Measurements from ENCODE around the gene CLRN1.

CLRN1 gene

DNA sequence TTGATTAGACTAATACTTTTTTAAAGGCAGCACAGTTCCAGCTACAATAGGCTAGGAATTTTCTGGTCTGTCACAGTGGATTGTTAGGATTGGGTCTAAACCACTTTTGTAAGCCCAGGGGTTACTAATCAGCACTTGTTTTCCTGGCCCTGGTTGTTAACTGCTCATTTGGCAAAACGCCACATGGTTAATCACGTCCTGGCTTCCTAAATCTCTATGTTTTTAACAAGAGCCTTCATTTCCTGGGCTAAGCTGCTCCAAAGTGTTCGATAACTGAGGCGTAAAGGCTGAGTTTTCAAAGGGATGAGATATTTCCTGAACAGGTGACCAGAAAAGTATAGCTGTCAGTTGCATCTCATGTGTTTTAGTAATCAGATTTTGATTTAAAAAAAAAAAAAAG, 38.9 kb upstream of the CLRN1 start:
- TF ChIP-seq, protein P1, sequence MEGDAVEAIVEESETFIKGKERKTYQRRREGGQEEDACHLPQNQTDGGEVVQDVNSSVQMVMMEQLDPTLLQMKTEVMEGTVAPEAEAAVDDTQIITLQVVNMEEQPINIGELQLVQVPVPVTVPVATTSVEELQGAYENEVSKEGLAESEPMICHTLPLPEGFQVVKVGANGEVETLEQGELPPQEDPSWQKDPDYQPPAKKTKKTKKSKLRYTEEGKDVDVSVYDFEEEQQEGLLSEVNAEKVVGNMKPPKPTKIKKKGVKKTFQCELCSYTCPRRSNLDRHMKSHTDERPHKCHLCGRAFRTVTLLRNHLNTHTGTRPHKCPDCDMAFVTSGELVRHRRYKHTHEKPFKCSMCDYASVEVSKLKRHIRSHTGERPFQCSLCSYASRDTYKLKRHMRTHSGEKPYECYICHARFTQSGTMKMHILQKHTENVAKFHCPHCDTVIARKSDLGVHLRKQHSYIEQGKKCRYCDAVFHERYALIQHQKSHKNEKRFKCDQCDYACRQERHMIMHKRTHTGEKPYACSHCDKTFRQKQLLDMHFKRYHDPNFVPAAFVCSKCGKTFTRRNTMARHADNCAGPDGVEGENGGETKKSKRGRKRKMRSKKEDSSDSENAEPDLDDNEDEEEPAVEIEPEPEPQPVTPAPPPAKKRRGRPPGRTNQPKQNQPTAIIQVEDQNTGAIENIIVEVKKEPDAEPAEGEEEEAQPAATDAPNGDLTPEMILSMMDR (IDR thresholded peaks at IDR 0.05; ENCODE audit: extremely low read depth, insufficient read depth, missing control alignments), result no peak
- no peak for DNase-seq (ENCODE audit: low spot score)
- in situ Hi-C loops (cut with MboI; ENCODE audit: low pct_unique_long_range_greater_than_20kb, low sequenced_read_pairs, unreplicated experiment), result no loop called here

DNA sequence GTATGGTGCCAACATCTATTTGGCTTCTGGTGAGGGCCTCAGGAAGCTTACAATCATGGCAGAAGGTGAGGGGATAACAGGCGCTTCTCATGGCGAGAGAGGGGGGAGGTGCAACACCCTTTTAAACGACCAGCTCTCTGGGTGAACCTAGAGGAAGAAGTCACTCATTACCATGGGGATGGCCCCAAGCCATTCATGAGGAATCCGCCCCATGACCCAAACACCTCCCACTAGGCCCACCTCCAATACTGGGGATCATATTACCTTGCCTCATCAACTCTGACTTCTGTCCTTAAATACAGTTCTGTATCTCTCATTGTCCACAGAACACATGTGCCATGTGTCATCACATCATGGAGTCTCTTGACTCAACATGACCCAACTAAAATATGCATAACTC, 37.5 kb upstream of the CLRN1 start:
- TF ChIP-seq, protein P1 (IDR thresholded peaks at IDR 0.05; ENCODE audit: extremely low read depth, insufficient read depth, missing control alignments), result no peak
- DNase-seq (ENCODE audit: low spot score), result no peak
- in situ Hi-C loops (cut with MboI; ENCODE audit: low pct_unique_long_range_greater_than_20kb, low sequenced_read_pairs, unreplicated experiment), result no loop called here

DNA sequence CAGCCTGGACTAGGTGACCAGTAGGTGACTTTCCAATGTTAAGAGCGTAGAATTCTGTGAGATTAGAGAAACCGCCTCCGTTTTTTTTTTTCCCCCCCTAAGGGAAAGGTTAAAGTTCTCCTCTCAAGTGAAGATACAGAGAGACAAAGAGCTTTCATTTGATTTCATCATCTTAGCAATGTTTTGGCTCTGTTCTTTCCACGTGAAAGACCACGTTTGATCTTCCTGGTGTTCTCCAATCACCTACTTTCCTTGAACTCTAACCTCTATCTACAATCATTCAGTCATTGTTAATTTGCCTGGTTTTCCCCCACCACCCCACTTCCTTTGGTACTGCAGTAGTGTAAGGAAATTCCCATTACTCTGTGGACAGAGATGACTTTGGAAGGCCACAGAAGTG, 36.9 kb upstream of the CLRN1 start:
- in situ Hi-C loops (cut with MboI; ENCODE audit: low pct_unique_long_range_greater_than_20kb, low sequenced_read_pairs, unreplicated experiment), result no loop called here
- DNase-seq (ENCODE audit: low spot score), result no peak
- TF ChIP-seq, protein P1 (IDR thresholded peaks at IDR 0.05; ENCODE audit: extremely low read depth, insufficient read depth, missing control alignments), result no peak

DNA sequence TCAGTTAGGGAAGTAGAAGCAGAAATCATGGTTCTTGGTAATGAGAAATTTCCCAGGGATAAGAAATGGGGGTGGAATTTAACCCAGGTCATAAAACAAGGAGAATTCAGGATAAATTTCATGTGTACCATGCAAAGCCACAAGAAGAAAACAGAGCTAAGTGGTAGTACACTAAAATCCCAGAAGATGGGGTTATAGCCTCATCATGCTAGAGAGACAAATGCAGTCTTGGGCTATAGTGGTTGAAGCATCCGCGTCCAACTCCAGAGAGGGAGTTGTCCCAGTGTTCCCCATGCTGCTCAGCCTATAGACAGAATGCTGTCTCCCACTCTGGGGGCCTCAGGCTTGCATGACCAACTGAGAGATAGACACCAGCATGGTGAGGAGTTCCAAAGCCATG, 36.2 kb upstream of the CLRN1 start:
- in situ Hi-C loops (cut with MboI; ENCODE audit: low pct_unique_long_range_greater_than_20kb, low sequenced_read_pairs, unreplicated experiment), result no loop called here
- DNase-seq (ENCODE audit: low spot score), result no peak
- TF ChIP-seq, protein P1 (IDR thresholded peaks at IDR 0.05; ENCODE audit: extremely low read depth, insufficient read depth, missing control alignments), result no peak

DNA sequence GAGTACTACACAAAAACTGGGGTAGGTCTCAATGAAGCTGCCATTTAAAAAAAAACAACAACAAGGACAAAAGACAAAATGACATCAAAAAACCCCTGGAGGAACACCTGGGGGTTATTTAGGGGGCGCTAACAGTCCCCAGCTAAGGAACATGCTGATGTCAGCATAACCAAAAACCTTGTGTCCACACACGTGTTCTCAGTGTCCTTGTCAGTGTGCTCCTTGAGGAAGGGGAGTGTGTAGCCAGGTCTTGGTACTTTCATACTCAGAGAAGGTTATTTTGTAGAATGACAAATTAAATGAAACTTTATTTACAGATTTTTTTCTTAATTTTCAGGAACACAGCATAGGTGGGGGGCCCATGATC, 31.2 kb upstream of the CLRN1 start:
- in situ Hi-C loops (cut with MboI; ENCODE audit: low pct_unique_long_range_greater_than_20kb, low sequenced_read_pairs, unreplicated experiment), result no loop called here
- TF ChIP-seq, protein P1 (IDR thresholded peaks at IDR 0.05; ENCODE audit: extremely low read depth, insufficient read depth, missing control alignments), result no peak
- DNase-seq (ENCODE audit: low spot score), result no peak

DNA sequence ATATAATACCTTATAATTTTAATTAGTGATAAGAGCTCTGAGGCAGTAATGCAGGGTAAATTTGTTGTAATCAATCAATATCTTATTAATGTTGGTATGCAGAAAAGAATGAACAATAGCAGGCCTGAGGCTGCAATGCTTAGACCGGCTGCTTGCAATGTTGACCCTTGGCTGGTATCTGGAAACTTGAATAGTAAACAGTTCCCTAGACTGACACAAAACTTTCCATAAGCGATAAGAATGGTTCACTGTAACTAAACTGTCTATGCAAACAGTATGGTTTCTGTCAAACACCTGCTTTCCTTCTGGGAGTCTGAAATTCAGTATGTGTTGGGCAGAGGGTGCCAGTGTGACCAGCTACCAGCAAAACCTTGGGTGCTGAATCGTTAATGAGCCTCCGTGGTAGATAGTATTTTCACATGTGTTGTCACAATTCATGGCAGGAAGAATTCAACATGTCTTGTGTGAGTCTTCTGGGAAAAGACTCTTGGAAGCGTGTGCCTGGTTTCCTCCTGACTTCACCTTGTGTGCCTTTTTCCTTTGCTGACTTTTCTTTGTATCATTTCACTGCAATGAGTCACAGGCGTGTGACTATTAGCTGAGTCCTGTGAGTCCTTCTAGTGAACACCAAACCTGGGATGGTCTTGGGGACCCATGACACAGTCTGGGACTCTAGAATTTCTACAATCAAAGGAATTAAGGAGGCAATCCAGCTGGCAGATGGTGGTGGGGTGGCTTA, 30.7 kb upstream of the CLRN1 start:
- TF ChIP-seq, protein P1 (IDR thresholded peaks at IDR 0.05; ENCODE audit: extremely low read depth, insufficient read depth, missing control alignments), result no peak
- in situ Hi-C loops (cut with MboI; ENCODE audit: low pct_unique_long_range_greater_than_20kb, low sequenced_read_pairs, unreplicated experiment), result no loop called here
- DNase-seq (ENCODE audit: low spot score), result no peak
